Measurements from ENCODE around the gene RABGAP1L.

- TF ChIP-seq POLR2A (IDR thresholded peaks at IDR 0.05; ENCODE audit: low read depth, low read length), result no peak
- no peak for TF ChIP-seq TAF1 (IDR thresholded peaks at IDR 0.05; ENCODE audit: low read depth, low read length)
- no peak for TF ChIP-seq POLR2AphosphoS5 (IDR thresholded peaks at IDR 0.05; ENCODE audit: low read depth, low read length)
- TF ChIP-seq SPI1 (IDR thresholded peaks at IDR 0.05; ENCODE audit: low read depth, low read length), result no peak
- no peak for TF ChIP-seq PAX5 (IDR thresholded peaks at IDR 0.05; ENCODE audit: insufficient read depth, low read length, severe bottlenecking)
Observed at GRCh38 chr1:174744886-174745285, 585.6 kb downstream of the RABGAP1L start.
